Measurements from ENCODE around the gene RPN1. TPM values are rescaled to one million over a fixed set of nuclear protein-coding genes. Genes with fewer than 3 reads are reported as not detected.
"Not testable (repeated sequence)": the region's sequence is repeated elsewhere in the genome, so short reads cannot be mapped to it uniquely, and the experiment has no call there.

Gene RPN1
- total RNA-seq, 1 donor from 2014 or later: 119 TPM

- DNase-seq (ENCODE audit: missing footprints); ATAC-seq; intact Hi-C loops (cut with DNase I): not testable (repeated sequence)
Observed at GRCh38 chr3:128589985-128590384, 60.6 kb downstream of the RPN1 start.

- DNase-seq (ENCODE audit: missing footprints) (no peak), ATAC-seq (no peak)
- intact Hi-C loops (cut with DNase I): no loop called here
Observed at GRCh38 chr3:128588147-128588546, 62.5 kb downstream of the RPN1 start.

- ATAC-seq (no peak), DNase-seq (ENCODE audit: missing footprints) (no peak)
- intact Hi-C loops (cut with DNase I): no loop called here
Observed at GRCh38 chr3:128587391-128587790, 63.2 kb downstream of the RPN1 start.

GRCh38 chr3:128586932-128587331, 63.7 kb downstream of the RPN1 start:
- DNase-seq (ENCODE audit: missing footprints); ATAC-seq; intact Hi-C loops (cut with DNase I): not testable (repeated sequence)

DNA sequence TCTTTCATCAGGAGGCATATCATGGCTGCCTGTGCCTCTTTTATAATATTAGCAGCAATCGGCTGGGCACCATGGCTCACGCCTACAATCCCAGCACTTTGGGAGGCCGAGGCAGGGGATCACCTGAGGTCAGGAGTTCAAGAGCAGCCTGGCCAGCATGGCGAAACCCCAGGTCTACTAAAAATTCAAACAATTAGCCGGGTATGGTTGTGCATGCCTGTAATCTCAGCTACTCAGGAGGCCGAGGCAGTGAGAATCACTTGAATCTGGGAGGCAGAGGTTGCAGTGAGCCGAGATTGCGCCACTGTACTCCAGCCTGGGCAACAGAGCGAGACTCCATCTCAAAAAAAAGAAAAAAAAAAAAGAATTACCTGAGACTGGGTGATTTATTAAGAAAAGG, 64.2 kb downstream of the RPN1 start:
- intact Hi-C loops (cut with DNase I): not testable (repeated sequence)

GRCh38 chr3:128585974-128586373, 64.6 kb downstream of the RPN1 start:
- ATAC-seq: no peak
- intact Hi-C loops (cut with DNase I): no loop called here
- no peak for DNase-seq (ENCODE audit: missing footprints)

More for the DNA sequence above, 64.2 kb downstream of the RPN1 start:
- not testable (repeated sequence) for ATAC-seq; DNase-seq (ENCODE audit: missing footprints)

GRCh38 chr3:128585189-128585588, 65.4 kb downstream of the RPN1 start:
- ATAC-seq (no peak), DNase-seq (ENCODE audit: missing footprints) (no peak)
- intact Hi-C loops (cut with DNase I): no loop called here

DNA sequence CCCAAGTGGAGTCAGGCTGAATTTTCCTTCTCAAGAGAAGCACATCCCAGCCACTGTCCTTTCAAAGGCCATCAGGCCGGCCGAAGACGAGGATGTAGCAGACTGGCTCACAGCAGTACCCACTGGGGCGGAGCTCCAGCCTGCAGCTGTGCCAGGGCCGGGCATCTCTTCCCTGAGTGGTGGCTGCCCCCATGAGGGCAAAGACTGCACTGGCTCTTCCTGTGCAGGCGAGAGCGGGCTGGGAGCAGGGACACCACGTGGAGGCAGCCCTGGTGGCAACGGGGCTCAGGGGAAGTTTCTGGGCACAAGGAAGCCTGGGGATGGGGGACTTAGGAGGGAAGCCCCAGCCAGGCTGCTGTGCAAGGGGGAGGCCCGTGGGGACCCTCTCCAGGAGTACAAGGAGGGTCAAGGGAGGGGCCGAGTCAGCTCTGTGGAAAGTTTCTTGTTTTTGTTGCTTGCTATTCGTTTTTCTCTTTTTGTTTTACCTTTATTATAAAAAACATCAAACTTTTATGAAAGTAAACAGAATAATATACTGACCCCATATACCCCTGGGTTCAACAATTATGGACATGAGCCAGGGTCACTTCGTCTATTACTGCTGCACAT, 66.1 kb downstream of the RPN1 start:
- DNase-seq (ENCODE audit: missing footprints): peak; percentile 88
- intact Hi-C loops (cut with DNase I): loop anchor here (5.0 kb wide), 2 partner anchors 87 to 157 kb away; no protein-coding TSS in a partner anchor
- ATAC-seq: peak; percentile 94

GRCh38 chr3:128581566-128581965, 69.1 kb downstream of the RPN1 start:
- intact Hi-C loops (cut with DNase I): loop anchor here (5.0 kb wide), 2 partner anchors 84 to 154 kb away; no protein-coding TSS in a partner anchor
- ATAC-seq: no peak
- DNase-seq (ENCODE audit: missing footprints): no peak

DNA sequence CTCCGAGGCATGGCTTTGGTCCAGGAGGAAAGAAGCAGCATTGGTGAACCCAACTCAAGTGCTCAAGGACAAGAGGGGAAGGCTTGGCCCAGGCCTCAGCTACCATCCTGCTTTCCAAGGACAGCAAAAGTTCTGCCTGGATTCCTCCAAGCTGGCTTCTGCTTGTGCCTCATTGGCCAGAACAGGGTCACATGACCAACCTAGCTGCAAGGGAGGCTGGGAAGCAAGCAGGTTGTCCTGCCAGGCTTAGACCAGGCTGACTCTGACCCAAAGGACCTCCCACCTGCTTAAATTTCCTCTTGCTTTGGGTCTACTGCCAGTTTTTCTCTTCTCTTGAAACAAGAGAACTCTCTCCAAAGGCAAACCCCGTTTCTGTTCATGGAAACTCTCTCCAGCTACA, 70.7 kb downstream of the RPN1 start:
- ATAC-seq: no peak
- no peak for DNase-seq (ENCODE audit: missing footprints)
- intact Hi-C loops (cut with DNase I): loop anchor here (5.0 kb wide), 2 partner anchors 83 to 153 kb away; no protein-coding TSS in a partner anchor

GRCh38 chr3:128578346-128578745, 72.3 kb downstream of the RPN1 start:
- intact Hi-C loops (cut with DNase I): no loop called here
- no peak for ATAC-seq

GRCh38 chr3:128577711-128578110, 72.9 kb downstream of the RPN1 start:
- DNase-seq (ENCODE audit: missing footprints) (peak; percentile 43), ATAC-seq (no peak)
- intact Hi-C loops (cut with DNase I): no loop called here

More at GRCh38 chr3:128578346-128578745, 72.3 kb downstream of the RPN1 start:
- DNase-seq (ENCODE audit: missing footprints): no peak

DNA sequence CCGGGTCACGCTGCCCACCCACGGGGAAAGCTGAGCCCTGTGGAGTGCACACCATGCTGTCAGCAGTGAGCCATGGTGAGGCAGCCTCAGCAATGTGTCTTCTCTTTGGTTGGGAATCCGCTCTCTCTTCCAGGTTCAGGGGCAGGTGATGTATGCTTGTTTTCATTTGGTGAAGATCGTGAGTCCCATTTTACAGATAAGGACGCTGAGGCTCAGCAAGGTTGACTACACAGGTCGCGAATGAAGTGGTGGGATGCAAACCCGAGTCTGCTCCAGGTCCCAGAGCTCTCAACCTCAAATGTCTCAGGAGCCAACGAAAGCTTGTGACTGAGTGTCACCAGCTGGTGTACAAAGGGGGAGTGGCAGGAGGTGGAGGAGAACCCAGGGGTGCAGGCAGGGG, 74.3 kb downstream of the RPN1 start:
- no peak for ATAC-seq
- no peak for DNase-seq (ENCODE audit: missing footprints)
- intact Hi-C loops (cut with DNase I): no loop called here

- DNase-seq (ENCODE audit: missing footprints): no peak
Observed at GRCh38 chr3:128575777-128576176, 74.8 kb downstream of the RPN1 start.

DNA sequence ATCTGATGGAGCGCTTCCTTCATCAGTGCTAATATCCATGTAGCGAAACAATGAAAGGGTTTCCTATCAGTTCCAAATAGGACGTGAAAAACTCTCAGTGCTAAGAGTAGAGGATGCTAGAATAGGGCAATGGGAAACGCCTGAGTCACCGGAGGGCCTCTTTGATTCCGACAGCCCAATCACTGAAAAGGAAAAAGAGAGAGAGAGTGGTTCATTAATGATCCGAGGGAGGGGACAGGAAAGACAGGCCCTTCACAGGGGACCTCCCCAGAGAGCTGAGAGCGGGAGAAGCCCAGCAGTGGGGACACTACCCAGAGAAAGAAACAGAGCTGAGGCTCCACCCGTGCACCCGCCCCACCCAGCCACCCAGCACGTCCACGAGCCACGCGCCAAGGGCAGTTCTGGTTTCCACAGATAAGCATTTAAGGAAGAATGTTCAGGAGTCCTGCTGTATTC, 76.9 kb downstream of the RPN1 start:
- DNase-seq (ENCODE audit: missing footprints) (no peak), ATAC-seq (peak; percentile 45)
- intact Hi-C loops (cut with DNase I): loop anchor here (1.0 to 5.0 kb wide), 3 partner anchors 18 to 91 kb away; no protein-coding TSS in a partner anchor

More at GRCh38 chr3:128575777-128576176, 74.8 kb downstream of the RPN1 start:
- intact Hi-C loops (cut with DNase I): no loop called here
- ATAC-seq: no peak

DNA sequence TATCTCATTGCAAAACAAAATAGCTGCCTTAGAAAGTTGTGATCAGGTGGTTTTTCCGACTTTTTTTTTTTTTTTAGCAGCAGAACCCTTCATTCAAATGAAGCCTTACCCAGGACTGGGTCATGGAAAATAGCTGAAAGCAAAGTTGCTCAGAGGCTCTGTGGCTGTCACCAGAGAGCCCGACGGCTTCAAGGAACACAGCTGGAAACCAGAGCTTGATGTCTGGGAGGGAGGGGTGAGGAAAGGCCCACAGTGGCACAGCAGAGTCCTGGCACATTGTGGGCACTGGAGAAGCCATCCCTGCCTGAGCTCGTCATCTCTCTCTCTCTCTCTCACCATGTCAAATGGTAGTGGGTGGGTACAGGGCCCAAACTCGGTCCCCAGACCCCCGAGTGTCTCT, 77.5 kb downstream of the RPN1 start:
- no peak for ATAC-seq
- intact Hi-C loops (cut with DNase I): loop anchor here (1.0 to 5.0 kb wide), 2 partner anchors 18 to 91 kb away; no protein-coding TSS in a partner anchor

DNA sequence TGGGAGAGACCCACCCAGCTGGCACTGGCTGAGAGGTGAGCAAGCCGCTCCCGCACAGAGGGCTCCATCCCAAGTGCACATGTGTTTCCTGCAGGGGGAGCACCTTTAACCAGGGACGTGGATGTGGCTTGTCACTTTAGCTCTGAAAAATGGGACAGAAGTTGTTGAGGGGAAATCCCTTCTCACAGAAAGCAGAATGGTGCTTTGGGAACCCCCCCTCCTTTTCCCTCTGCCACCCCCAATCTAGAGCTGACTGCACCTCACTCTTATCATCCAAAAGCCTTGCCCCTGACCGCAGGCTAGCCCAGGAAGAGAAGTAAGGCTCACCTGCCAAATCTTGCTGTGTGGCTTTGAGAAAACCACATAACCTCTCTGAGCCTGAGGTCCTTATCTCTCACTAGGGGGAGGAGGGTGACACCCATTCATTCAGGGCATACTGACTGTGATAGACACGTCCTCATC, 77.9 kb downstream of the RPN1 start:
- intact Hi-C loops (cut with DNase I): loop anchor here (1.0 to 5.0 kb wide), 2 partner anchors 17 to 90 kb away; no protein-coding TSS in a partner anchor
- ATAC-seq: no peak
- DNase-seq (ENCODE audit: missing footprints): no peak

More for the DNA sequence above, 77.5 kb downstream of the RPN1 start:
- DNase-seq (ENCODE audit: missing footprints): no peak

GRCh38 chr3:128572013-128572412, 78.6 kb downstream of the RPN1 start:
- no peak for DNase-seq (ENCODE audit: missing footprints)
- no peak for ATAC-seq
- intact Hi-C loops (cut with DNase I): loop anchor here (5.0 kb wide), 1 partner anchor 90 kb away; no protein-coding TSS in a partner anchor

Data from Right ventricle myocardium inferior (tissue), 1 donor.